Stimulated activated CD4-positive, alpha-beta T cell treated with anti-CD3 and anti-CD28 coated beads, Interleukin-1b, Interleukin-23, amount 100 ng/mL, for 48 hours (primary cell): ENCODE results near the gene ANKRD55.
"Not testable (repeated sequence)": the region's sequence is repeated elsewhere in the genome, so short reads cannot be mapped to it uniquely, and the experiment has no call there.

ENCODE experiments used
- DNase-seq: peaks from one replicate; pipeline ENCODE4 v3.0.0-alpha.2; 2020

ANKRD55 gene

GRCh38 chr5:56166671-56167385, 66.3 kb downstream of the ANKRD55 start:
- no peak for DNase-seq

GRCh38 chr5:56164376-56164775, 68.8 kb downstream of the ANKRD55 start:
- no peak for DNase-seq

GRCh38 chr5:56161927-56162326, 71.2 kb downstream of the ANKRD55 start:
- no peak for DNase-seq

GRCh38 chr5:56161439-56161823, 71.7 kb downstream of the ANKRD55 start:
- no peak for DNase-seq

GRCh38 chr5:56160723-56161438, 72.2 kb downstream of the ANKRD55 start:
- DNase-seq: no peak

GRCh38 chr5:56159521-56159947, 73.6 kb downstream of the ANKRD55 start:
- DNase-seq: no peak

GRCh38 chr5:56158331-56158960, 74.7 kb downstream of the ANKRD55 start:
- DNase-seq: no peak

- not testable (repeated sequence) for DNase-seq
Observed at GRCh38 chr5:56157191-56157621, 75.9 kb downstream of the ANKRD55 start.

- peak; percentile 16 for DNase-seq
Observed at GRCh38 chr5:56156585-56157190, 76.4 kb downstream of the ANKRD55 start.

GRCh38 chr5:56155992-56156584, 77.0 kb downstream of the ANKRD55 start:
- no peak for DNase-seq

GRCh38 chr5:56154732-56155484, 78.2 kb downstream of the ANKRD55 start:
- peak; percentile 27 for DNase-seq

GRCh38 chr5:56152437-56152836, 80.7 kb downstream of the ANKRD55 start:
- no peak for DNase-seq

- not testable (repeated sequence) for DNase-seq
Observed at GRCh38 chr5:56150756-56151155, 82.4 kb downstream of the ANKRD55 start.

GRCh38 chr5:56148453-56148971, 84.6 kb downstream of the ANKRD55 start:
- peak; percentile 49 for DNase-seq

- no peak for DNase-seq
Observed at GRCh38 chr5:56147659-56148230, 85.4 kb downstream of the ANKRD55 start.

- DNase-seq: no peak
Observed at GRCh38 chr5:56147106-56147505, 86.0 kb downstream of the ANKRD55 start.

- DNase-seq: no peak
Observed at GRCh38 chr5:56146674-56147073, 86.5 kb downstream of the ANKRD55 start.

GRCh38 chr5:56145511-56145910, 87.6 kb downstream of the ANKRD55 start:
- no peak for DNase-seq

- no peak for DNase-seq
Observed at GRCh38 chr5:56145106-56145505, 88.0 kb downstream of the ANKRD55 start.

- DNase-seq: no peak
Observed at GRCh38 chr5:56144211-56144610, 88.9 kb downstream of the ANKRD55 start.

GRCh38 chr5:56143373-56143714, 89.8 kb downstream of the ANKRD55 start:
- no peak for DNase-seq
